GM23248 (cell line): ENCODE results near the gene CCDC27. TPM values are rescaled to one million over a fixed set of nuclear protein-coding genes. Genes with fewer than 3 reads are reported as not detected.

Experiments
- DNase-seq: peaks from one replicate; pipeline ENCODE4 v3.0.0-alpha.2; 2015
- H2AFZ ChIP-seq: fragments of 200-600 bp; sonication (generic); 2 replicates; pipeline ENCODE4 v1.6.1; 2016; ENCODE audit warnings: antibody characterized with exemption
- H3F3A ChIP-seq: fragments of 200-600 bp; sonication (generic); 2 replicates; pipeline ENCODE4 v1.6.1; 2016; ENCODE audit warnings: mild to moderate bottlenecking, antibody characterized with exemption, mixed run types; ENCODE audit not compliant: insufficient read depth
- H3K27ac ChIP-seq: fragments of 200-600 bp; sonication (generic); 2 replicates; pipeline ENCODE4 v1.5.1; 2016; ENCODE audit warnings: mild to moderate bottlenecking
- H3K27me3 ChIP-seq: fragments of 200-600 bp; sonication (generic); replicated peaks from 2 replicates; pipeline ENCODE4 v1.6.1; 2016; ENCODE audit warnings: mild to moderate bottlenecking; ENCODE audit not compliant: insufficient read depth
- H3K36me3 ChIP-seq: fragments of 200-600 bp; sonication (generic); 2 replicates; pipeline ENCODE4 v1.6.1; 2016; ENCODE audit warnings: low read depth, mild to moderate bottlenecking
- H3K4me1 ChIP-seq: fragments of 200-600 bp; sonication (generic); 2 replicates; pipeline ENCODE4 v1.6.1; 2016; ENCODE audit warnings: mild to moderate bottlenecking; ENCODE audit not compliant: insufficient read depth
- H3K4me2 ChIP-seq: fragments of 200-600 bp; sonication (generic); one replicate; pipeline ENCODE4 v1.6.1; 2016; ENCODE audit warnings: mild to moderate bottlenecking; ENCODE audit not compliant: unreplicated experiment
- H3K4me3 ChIP-seq: fragments of 200-600 bp; sonication (generic); 2 replicates; pipeline ENCODE4 v1.5.1; 2016; ENCODE audit warnings: mild to moderate bottlenecking
- H3K79me2 ChIP-seq: fragments of 200-600 bp; sonication (generic); 2 replicates; pipeline ENCODE4 v1.6.1; 2016; ENCODE audit warnings: mild to moderate bottlenecking; ENCODE audit not compliant: insufficient read depth
- H3K9ac ChIP-seq: fragments of 200-600 bp; sonication (generic); 2 replicates; pipeline ENCODE4 v1.6.1; 2016; ENCODE audit warnings: mild to moderate bottlenecking
- H3K9me2 ChIP-seq: fragments of 200-600 bp; sonication (generic); 2 replicates; pipeline ENCODE4 v1.6.1; 2016; ENCODE audit warnings: mixed run types, mild to moderate bottlenecking, moderate library complexity; ENCODE audit not compliant: insufficient read depth
- H3K9me3 ChIP-seq: fragments of 200-600 bp; sonication (generic); one replicate; pipeline ENCODE4 v1.6.1; 2017; ENCODE audit warnings: low read depth
- H4K20me1 ChIP-seq: fragments of 200-600 bp; sonication (generic); 2 replicates; pipeline ENCODE4 v1.6.0; 2016; ENCODE audit not compliant: insufficient read depth
- EZH2 ChIP-seq: fragments of 200-600 bp; sonication (generic); IDR thresholded peaks from 2 replicates; pipeline ENCODE4 v1.6.1; 2018; ENCODE audit warnings: antibody characterized with exemption, mild to moderate bottlenecking; ENCODE audit not compliant: insufficient read depth, poor library complexity, severe bottlenecking
- EZH2phosphoT487 ChIP-seq: fragments of 200-600 bp; sonication (generic); IDR thresholded peaks from 2 replicates; pipeline ENCODE4 v1.6.1; 2018; ENCODE audit warnings: antibody characterized with exemption, moderate library complexity, mild to moderate bottlenecking, low read depth; ENCODE audit not compliant: insufficient read depth
- WGBS, 2 experiments: methylation state at CpG; one replicate each; pipeline ENCODE4 v1.1.6; 2015 to 2017; ENCODE audit warnings: low lambda C conversion rate in 2 of 2, low coverage in 1 of 2; ENCODE audit errors: missing lambda C conversion rate in 2 of 2; 5-methylcytosine and 5-hydroxymethylcytosine counted together
- in situ Hi-C: fragments of 300-500 bp; cut with MboI; formaldehyde crosslinking; loops from 2 replicates; pipeline ENCODE4 v1.15.0; 2020
- polyA plus RNA-seq: library from polyadenylated mRNA; unstranded; fragments of >200 nt; fragmentation: Nextera tagmentation; extraction: Ambion mirVana; gene quantifications from 2 replicates; pipeline ENCODE4 v1.2.1, GENCODE V29; 2016
- total RNA-seq: library from RNA; depleted of rRNA; stranded (reverse); fragments of >200 nt; shearing (Covaris generic); gene quantifications from 2 replicates; pipeline ENCODE4 v1.2.3, GENCODE V29; 2014

Gene CCDC27
- total and polyA plus RNA-seq, 2 experiments from 2014 or later = not detected

DNA sequence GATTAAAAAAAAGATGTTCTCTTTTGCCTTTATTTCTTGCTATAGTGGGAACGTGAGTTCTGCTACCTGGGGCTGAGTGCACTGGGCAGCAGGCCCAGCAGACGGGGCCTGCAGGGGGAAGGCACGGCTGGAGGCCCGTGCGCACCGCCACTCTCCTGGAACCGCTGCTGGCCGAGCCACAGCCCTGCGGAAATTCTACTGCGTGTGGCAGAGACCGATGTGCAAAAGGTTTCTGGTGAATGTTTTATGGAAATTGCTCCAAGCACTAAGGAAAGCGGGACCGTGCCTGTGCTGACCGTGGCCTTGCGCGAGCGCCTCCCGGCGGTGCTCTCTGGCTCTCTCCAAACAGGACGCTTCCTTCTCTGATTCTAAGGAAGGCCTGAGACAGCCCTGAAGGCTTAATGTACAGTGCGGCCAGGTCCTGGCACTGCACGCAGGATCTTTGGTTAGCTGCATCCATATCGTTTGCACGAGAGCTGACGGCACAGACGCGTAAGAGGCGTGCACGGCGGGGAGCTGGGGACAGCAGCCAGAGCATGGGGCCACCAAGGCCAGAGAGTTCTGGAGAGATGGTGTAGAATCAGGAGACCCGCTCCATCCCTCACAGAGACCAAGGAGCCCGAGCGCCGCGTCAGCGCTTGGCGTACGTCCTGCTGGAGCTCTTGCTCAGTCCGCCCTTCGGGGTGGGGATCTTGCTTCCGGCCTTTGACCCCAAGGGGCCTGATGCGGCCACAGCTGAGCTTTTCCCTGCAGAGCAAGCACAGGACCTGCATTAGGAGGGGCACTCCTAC is 62.7 kb downstream of the CCDC27 start:
- DNase-seq = no peak
- H3K4me2 ChIP-seq = no peak overlapping the region
- no peaks in the 10 kb centered on the region for H3K36me3 ChIP-seq
- H3K4me1 ChIP-seq = no peaks in the 10 kb centered on the region
- in situ Hi-C loops = no loop called here
- no peak overlapping the region for H3K9ac ChIP-seq
- H3K4me3 ChIP-seq = no peak overlapping the region
- WGBS, 2 experiments = 92 to 93% methylated on average over 38 to 42 of the region's 42 CpGs
- peaks cover 3% of the 10 kb centered on the region; the same call in 1 of the 2 replicates for H3F3A ChIP-seq
- H3K27ac ChIP-seq = no peak overlapping the region
- no peaks in the 10 kb centered on the region for H3K9me3 ChIP-seq
- TF ChIP-seq EZH2phosphoT487 (no peak), EZH2 (no peak)
- no peaks in the 10 kb centered on the region for H3K9me2 ChIP-seq
- no peak overlapping the region for H2AFZ ChIP-seq
- H3K27me3 ChIP-seq = no peaks in the 10 kb centered on the region
- H4K20me1 ChIP-seq = no peaks in the 10 kb centered on the region
- H3K79me2 ChIP-seq = no peaks in the 10 kb centered on the region

DNA sequence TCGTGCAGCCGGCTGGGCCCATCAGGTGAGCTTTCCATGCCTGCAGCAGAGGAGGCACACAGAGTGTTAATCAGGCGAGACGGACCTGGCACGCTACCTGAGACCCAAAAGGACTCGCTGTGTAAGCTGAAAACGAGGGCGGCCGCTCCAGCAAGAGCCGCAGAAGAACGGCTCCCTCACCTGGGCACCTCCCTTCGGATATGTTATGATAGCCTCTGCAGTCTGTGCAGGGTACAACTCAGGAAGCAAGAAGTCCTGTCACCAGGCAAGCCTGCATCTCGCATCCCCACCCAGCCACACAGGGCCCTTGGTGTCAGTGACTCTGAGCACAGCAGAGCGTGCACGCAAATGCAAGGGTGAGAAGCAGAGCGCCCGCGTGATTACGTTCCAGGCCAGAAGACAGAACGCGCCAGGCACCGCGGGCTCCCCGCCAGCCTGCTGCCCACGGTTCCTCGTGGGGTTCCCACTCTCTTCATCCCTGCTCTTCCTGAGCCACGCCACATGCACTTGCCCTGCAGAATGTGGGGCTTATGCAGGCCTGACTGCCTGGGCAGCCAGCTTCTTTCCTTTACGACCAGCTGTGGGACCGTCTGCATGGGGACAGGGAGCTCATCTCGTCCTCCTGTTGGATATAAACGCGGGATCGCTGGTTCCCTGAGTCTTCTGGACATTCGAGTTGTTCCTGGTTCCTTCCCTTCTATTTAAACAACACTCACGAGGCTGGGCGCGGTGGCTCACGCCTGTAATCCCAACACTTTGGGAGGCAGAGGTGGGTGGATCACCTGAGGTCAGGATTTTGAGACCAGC is 64.3 kb downstream of the CCDC27 start:
- Histone ChIP-seq H4K20me1 (no peaks in the 10 kb centered on the region), H3K27me3 (no peaks in the 10 kb centered on the region), H3K79me2 (no peaks in the 10 kb centered on the region), H3K9me3 (no peaks in the 10 kb centered on the region), H3K9ac (no peak overlapping the region), H3K9me2 (no peaks in the 10 kb centered on the region), H2AFZ (no peak overlapping the region), H3K4me1 (no peaks in the 10 kb centered on the region), H3K4me2 (no peak overlapping the region), H3K27ac (no peak overlapping the region), H3F3A (peaks cover 3% of the 10 kb centered on the region; the same call in 1 of the 2 replicates), H3K4me3 (no peak overlapping the region), H3K36me3 (no peaks in the 10 kb centered on the region; the same call in 1 of the 2 replicates)
- DNase-seq = no peak
- WGBS, 2 experiments = 91 to 92% methylated on average over 38 of the region's 38 CpGs
- no peak for TF ChIP-seq EZH2
- no peak for TF ChIP-seq EZH2phosphoT487
- in situ Hi-C loops = no loop called here

DNA sequence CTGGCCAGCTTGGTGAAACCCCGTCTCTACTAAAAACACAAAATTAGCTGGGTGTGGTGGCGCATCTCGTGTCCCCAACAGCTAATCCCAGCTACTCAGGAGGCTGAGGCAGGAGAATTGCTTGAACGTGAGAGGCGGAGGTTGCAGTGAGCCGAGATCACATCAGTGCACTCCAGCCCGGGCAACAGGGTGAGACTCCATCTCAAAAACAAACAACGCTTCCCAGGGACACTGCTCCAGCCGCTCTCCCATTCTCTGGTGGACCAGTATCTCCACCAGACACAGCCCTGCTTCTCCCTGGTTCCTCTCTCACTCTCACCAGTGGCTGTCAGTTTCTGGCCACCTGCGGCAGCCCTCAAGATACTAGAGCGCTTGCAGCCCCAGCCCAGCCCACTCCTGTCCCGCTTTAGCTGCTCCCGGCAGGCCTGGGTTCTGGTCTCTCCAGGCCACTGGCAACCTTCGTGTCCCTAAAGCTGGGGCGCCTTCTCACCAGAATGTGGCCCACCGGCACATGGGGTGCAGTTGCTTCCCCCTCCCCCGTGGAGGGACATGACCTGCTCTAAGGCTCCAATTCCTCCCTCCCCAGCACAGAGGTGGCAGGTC is 65.0 kb downstream of the CCDC27 start:
- Histone ChIP-seq H3K79me2 (no peaks in the 10 kb centered on the region), H2AFZ (no peak overlapping the region), H3K9me3 (no peaks in the 10 kb centered on the region), H3F3A (no peaks in the 10 kb centered on the region), H3K9me2 (no peaks in the 10 kb centered on the region), H4K20me1 (no peaks in the 10 kb centered on the region), H3K4me1 (no peaks in the 10 kb centered on the region), H3K27ac (no peak overlapping the region), H3K4me2 (no peak overlapping the region), H3K4me3 (no peak overlapping the region), H3K9ac (no peak overlapping the region), H3K36me3 (no peaks in the 10 kb centered on the region; the same call in 1 of the 2 replicates), H3K27me3 (no peaks in the 10 kb centered on the region)
- WGBS, 2 experiments = 95 to 98% methylated on average over 17 of the region's 17 CpGs
- DNase-seq = no peak
- in situ Hi-C loops = no loop called here
- no peak for TF ChIP-seq EZH2phosphoT487
- TF ChIP-seq EZH2 = no peak

DNA sequence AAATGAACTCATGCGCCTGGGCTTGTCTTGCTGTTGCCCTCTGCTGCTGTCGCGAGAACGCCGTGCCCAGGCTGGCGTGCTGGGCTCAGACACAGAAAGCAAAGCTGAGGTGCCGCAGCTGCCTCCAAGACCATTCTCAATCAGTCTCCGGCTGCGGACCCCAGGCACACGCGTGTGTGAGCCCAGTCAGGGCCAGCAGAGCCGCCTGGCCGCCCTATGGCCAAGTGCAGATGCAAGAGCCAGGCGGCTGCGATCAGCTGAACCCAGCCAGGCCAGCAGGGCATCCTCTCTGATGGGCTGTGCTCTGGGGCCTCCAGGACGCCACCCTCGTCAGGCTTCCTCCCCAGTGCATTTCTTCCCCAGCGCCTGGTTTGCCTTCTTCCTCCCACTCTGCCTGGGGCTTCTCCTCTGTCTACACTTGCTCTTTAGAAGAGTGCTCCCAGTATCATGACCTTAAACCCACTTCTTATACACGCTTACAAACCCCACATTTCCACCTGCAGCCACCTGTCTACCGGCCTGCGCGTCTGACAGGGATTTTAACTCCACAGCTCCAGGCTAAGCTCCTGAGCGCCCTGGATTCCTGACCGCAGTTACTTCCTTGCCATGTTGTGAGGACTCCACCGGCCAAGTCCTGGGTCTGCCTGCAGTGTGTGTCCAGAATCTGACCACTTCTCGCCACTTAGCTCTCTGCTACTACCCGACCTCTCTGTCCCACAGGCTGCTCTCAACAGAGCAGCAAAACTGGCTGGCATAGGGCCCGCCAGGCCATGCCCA is 65.8 kb downstream of the CCDC27 start:
- Histone ChIP-seq H3K9me2 (no peaks in the 10 kb centered on the region), H3K27me3 (no peaks in the 10 kb centered on the region), H3K9me3 (no peaks in the 10 kb centered on the region), H2AFZ (no peak overlapping the region), H3K27ac (no peak overlapping the region), H3K36me3 (no peaks in the 10 kb centered on the region; the same call in 1 of the 2 replicates), H3K4me3 (no peak overlapping the region), H4K20me1 (no peaks in the 10 kb centered on the region), H3K4me1 (no peaks in the 10 kb centered on the region), H3K79me2 (no peaks in the 10 kb centered on the region), H3F3A (no peaks in the 10 kb centered on the region), H3K4me2 (no peak overlapping the region), H3K9ac (no peak overlapping the region)
- in situ Hi-C loops = no loop called here
- no peak for TF ChIP-seq EZH2
- TF ChIP-seq EZH2phosphoT487 = no peak
- 96 to 97% methylated on average over 28 of the region's 28 CpGs for WGBS, 2 experiments
- no peak for DNase-seq
